Spinal cord (tissue), 10 donors: ENCODE measurements around the gene ZNF229. TPM values are rescaled to one million over a fixed set of nuclear protein-coding genes. Genes with fewer than 3 reads are reported as not detected.
"Not testable (repeated sequence)": the region's sequence is repeated elsewhere in the genome, so short reads cannot be mapped to it uniquely, and the experiment has no call there.

Experiments used
- DNase-seq, 6 donors: peaks; one replicate each; pipeline versions ENCODE4 v3.0.0 to v3.0.0-alpha.2; 2013 to 2015; ENCODE audit warnings: low spot score in 6 of 6, low read depth in 4 of 6
- H3K27ac ChIP-seq: one replicate; pipeline ENCODE4 v1.5.1; 2013; ENCODE audit warnings: low read depth, low read length, control low read depth
- H3K27me3 ChIP-seq: one replicate; pipeline ENCODE4 v1.6.1; 2013; ENCODE audit warnings: low read length; ENCODE audit not compliant: control insufficient read depth, insufficient read depth
- H3K36me3 ChIP-seq: one replicate; pipeline ENCODE4 v1.6.1; 2013; ENCODE audit warnings: low read length; ENCODE audit not compliant: control insufficient read depth, insufficient read depth
- H3K4me1 ChIP-seq: one replicate; pipeline ENCODE4 v1.6.1; 2013; ENCODE audit warnings: low read length; ENCODE audit not compliant: control insufficient read depth, insufficient read depth
- H3K4me3 ChIP-seq: one replicate; pipeline ENCODE4 v1.5.1; 2013; ENCODE audit warnings: low read depth, low read length, control low read depth
- H3K9me3 ChIP-seq: one replicate; pipeline ENCODE4 v1.6.1; 2013; ENCODE audit warnings: low read length; ENCODE audit not compliant: control insufficient read depth, insufficient read depth
- WGBS: methylation state at CpG from one replicate; pipeline ENCODE4 v1.1.5; 2013; ENCODE audit warnings: missing lambda C conversion rate; ENCODE audit not compliant: insufficient coverage; 5-methylcytosine and 5-hydroxymethylcytosine counted together
- long read RNA-seq, 4 donors: transcript quantifications; one replicate each; lab custom pipeline, GENCODE V29; 2026
- polyA plus RNA-seq, 2 donors: library from polyadenylated mRNA; unstranded; fragments of 120-200 nt; gene quantifications; one replicate each; pipeline ENCODE4 v1.2.1, GENCODE V29; 2013; ENCODE audit not compliant: insufficient read length in 2 of 2
- total RNA-seq, 2 donors: library from RNA; depleted of rRNA in 1 of 2; stranded (reverse); fragments of 120-200 nt in 1 of 2; fragments of >200 nt in 1 of 2; gene quantifications; one replicate each; pipeline versions ENCODE4 v1.2.3 to v1.2.4, GENCODE V29; 2013 to 2014
- donor health status: healthy.

Gene ZNF229
- total RNA-seq (10 to 100 TPM; 12.9 to 17.3 TPM), polyA plus RNA-seq (10 to 100 TPM; 10.1 to 12.7 TPM)
- long read RNA-seq, donor 1, full-length matches to known transcripts: 1 of 1 reads
- long read RNA-seq, donor 1, partial matches to known transcripts: 0 of 1 reads
- long read RNA-seq, donor 1, other reads (novel, unspliced or antisense): 0 of 1 reads
- long read RNA-seq, donor 2: 0 reads
- long read RNA-seq, donor 3: 0 reads
- long read RNA-seq, donor 4, full-length matches to known transcripts: 1 of 1 reads
- long read RNA-seq, donor 4, partial matches to known transcripts: 0 of 1 reads
- long read RNA-seq, donor 4, other reads (novel, unspliced or antisense): 0 of 1 reads

GRCh38 chr19:44447916-44448674, at the start of gene ZNF229:
ZNF229 (minus strand) TSS chr19:44448472; CDS start chr19:44442847, 5,625 bp downstream.
- Histone ChIP-seq H3K27me3 (no peaks in the 10 kb centered on the region), H3K4me3 (peak within 1 kb of the TSS; percentile 79), H3K4me1 (no peaks in the 10 kb centered on the region), H3K27ac (peak within 1 kb of the TSS; percentile 52), H3K36me3 (peaks cover 4% of the 10 kb centered on the region), H3K9me3 (no peaks in the 10 kb centered on the region)
- DNase-seq: peak; percentile 79 to 98 (median 90)
- WGBS: 2% methylated on average over 32 of the region's 45 CpGs

GRCh38 chr19:44496711-44497110, 48.4 kb upstream of the ZNF229 start:
- peaks cover 23% of the 10 kb centered on the region for H3K4me1 ChIP-seq
- WGBS: no CpG with 5 or more reads among the region's 1 CpG
- no peaks in the 10 kb centered on the region for H3K27me3 ChIP-seq
- H3K9me3 ChIP-seq: peaks cover 10% of the 10 kb centered on the region
- no peak overlapping the region for H3K4me3 ChIP-seq
- H3K36me3 ChIP-seq: peaks cover 42% of the 10 kb centered on the region
- no peak for DNase-seq
- no peak overlapping the region for H3K27ac ChIP-seq

- Histone ChIP-seq H3K4me3 (no peak overlapping the region), H3K4me1 (no peaks in the 10 kb centered on the region), H3K27ac (no peak overlapping the region), H3K27me3 (no peaks in the 10 kb centered on the region), H3K9me3 (peaks cover 79% of the 10 kb centered on the region), H3K36me3 (peaks cover 35% of the 10 kb centered on the region)
- peak in 2 of 6 donors; percentile 8 to 13 for DNase-seq
- WGBS: no CpG with 5 or more reads among the region's 7 CpGs
These were observed 28.5 kb upstream of the ZNF229 start for GRCh38 chr19:44476559-44477408.

DNA sequence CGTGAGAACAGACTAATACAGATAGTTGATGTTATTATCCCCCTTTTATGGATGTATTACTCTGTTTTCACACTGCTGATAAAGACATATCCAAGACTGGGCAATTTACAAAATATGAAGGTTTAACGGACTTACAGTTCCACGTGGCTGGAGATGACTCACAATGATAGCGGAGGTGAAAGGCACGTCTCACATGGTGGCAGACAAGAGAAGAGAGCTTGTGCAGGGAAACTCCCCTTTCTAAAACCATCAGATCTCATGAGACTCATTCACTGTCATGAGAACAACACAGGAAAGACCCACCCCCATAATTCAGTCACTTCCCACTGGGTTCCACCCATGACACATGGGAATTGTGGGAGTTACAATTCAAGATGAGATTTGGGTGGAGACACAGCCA, 20.5 kb upstream of the ZNF229 start:
- no CpG with 5 or more reads among the region's 5 CpGs for WGBS
- H3K27me3 ChIP-seq, H3K4me1 ChIP-seq, DNase-seq, H3K4me3 ChIP-seq, H3K36me3 ChIP-seq, H3K27ac ChIP-seq: not testable (repeated sequence)
- peaks cover 22% of the 10 kb centered on the region for H3K9me3 ChIP-seq

DNA sequence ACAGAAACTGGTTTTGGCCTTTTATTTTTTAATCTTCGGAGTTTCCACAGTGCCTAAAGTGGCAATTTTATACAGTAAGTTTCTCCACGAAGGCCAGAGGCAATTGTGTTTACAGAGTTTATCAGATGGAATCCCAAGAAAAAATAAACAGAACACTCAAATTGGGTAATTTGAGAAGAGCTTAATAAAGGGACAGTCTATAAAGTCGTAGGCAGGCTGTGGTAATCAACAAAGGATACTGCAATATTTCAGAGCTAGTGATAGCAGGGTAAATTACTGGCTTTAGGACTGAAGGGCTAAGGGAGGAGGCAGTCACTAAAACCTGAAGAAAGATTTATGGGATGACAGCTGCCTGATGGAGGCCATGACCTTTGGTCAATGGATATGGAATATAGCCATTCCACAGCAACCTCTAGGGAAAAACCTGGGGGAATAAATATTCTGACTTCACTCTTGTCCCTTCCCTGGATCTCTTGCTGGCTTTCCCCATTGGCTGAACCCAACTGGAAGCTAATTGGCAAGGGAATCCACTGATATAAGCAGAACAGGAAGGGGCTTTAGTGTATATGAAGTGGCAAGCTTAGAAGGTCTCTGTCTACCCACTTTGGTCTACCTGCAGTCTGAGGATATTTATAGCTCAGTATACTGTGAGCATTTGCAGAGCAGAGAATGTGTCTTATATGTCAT, 14.5 kb upstream of the ZNF229 start:
- H3K9me3 ChIP-seq, H3K27me3 ChIP-seq, H3K4me3 ChIP-seq, H3K4me1 ChIP-seq, H3K36me3 ChIP-seq, DNase-seq, H3K27ac ChIP-seq: not testable (repeated sequence)
- 61% methylated on average over 3 of the region's 3 CpGs for WGBS

DNA sequence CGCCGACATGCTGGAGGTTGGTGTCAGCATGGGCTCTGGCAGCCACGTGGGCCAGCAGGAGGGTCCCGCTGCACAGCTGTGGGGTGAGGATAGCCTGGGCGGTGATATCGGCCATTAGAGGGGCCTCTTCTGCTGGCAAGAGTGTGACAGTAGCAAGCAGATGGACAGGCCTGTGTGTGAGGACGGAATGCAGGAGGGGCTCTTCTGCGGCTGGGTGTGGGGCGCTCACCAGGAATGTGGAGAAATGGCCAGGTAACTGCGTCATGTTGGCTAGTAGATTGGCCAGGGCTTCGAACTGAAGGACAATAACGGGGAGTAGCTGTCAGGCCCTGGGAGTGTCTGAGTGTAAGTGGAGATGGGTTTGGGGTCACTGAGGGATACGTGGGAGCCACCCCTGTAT, 7.7 kb upstream of the ZNF229 start:
- no CpG with 5 or more reads among the region's 13 CpGs for WGBS
- H3K4me1 ChIP-seq, H3K36me3 ChIP-seq, DNase-seq, H3K27ac ChIP-seq, H3K27me3 ChIP-seq, H3K9me3 ChIP-seq, H3K4me3 ChIP-seq: not testable (repeated sequence)

- H3K9me3 ChIP-seq: peaks cover 2% of the 10 kb centered on the region
- H3K4me3 ChIP-seq: no peak overlapping the region
- no peaks in the 10 kb centered on the region for H3K4me1 ChIP-seq
- DNase-seq: no peak
- H3K27ac ChIP-seq: no peak overlapping the region
- no peaks in the 10 kb centered on the region for H3K36me3 ChIP-seq
- H3K27me3 ChIP-seq: no peaks in the 10 kb centered on the region
- no CpG with 5 or more reads among the region's 4 CpGs for WGBS
These were observed 6.8 kb upstream of the ZNF229 start for GRCh38 chr19:44455100-44455499.

- Histone ChIP-seq H3K27ac (no peak overlapping the region), H3K9me3 (peaks cover 2% of the 10 kb centered on the region), H3K27me3 (no peaks in the 10 kb centered on the region), H3K4me3 (no peak overlapping the region), H3K36me3 (no peaks in the 10 kb centered on the region), H3K4me1 (no peaks in the 10 kb centered on the region)
- WGBS: 86% methylated on average over 4 of the region's 4 CpGs
- DNase-seq: no peak
These were observed 4.1 kb upstream of the ZNF229 start for GRCh38 chr19:44452367-44452766.

DNA sequence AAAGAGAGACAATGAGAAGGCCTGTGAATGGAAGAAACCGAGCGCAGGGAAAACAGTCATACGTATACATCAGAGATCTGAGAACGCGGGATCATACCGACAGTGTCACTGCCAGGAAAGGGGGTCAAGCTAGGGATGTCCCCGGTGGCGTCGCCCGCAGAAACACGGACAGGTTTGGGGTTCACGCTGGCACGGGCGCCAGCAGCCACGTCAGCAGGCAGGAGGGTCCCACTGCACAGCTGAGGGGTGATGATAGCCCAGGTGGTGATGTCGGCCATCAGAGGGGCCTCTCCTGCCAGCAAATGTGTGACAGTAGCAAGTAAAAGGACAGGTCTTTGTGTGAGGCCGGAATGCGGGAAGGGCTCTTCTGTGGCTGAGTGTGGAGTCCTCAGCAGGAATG, 3.4 kb upstream of the ZNF229 start:
- no peaks in the 10 kb centered on the region for H3K4me1 ChIP-seq
- no peak for DNase-seq

More for the DNA sequence above, 3.4 kb upstream of the ZNF229 start:
- no peaks in the 10 kb centered on the region for H3K36me3 ChIP-seq
- WGBS: 87% methylated on average over 18 of the region's 18 CpGs
- no peaks in the 10 kb centered on the region for H3K27me3 ChIP-seq
- no peak overlapping the region for H3K4me3 ChIP-seq
- no peak overlapping the region for H3K27ac ChIP-seq
- peaks cover 2% of the 10 kb centered on the region for H3K9me3 ChIP-seq
